ENCODE results near the gene KCNJ10.

KCNJ10 gene

DNA sequence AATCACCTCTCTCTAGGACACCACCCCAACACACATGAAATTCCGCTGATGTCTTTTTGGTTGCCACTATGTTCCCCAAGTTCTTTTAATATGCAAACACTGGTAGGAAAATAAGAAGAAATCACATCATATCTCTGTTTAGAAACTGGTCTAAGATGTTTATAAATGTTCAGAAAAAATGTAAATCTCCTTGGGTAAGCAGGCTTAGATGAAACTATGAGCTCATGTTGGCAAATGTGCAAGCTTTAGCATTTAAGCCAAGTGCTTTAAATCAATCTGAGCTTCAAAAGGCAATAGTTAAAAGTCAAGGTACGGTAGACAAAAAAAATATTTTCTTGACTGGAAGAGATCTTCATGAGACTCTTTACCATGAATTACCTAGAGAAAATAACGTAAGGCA, 90.7 kb downstream of the KCNJ10 start:
- TF ChIP-seq ZSCAN23 (tag by site-specific recombination; IDR thresholded peaks at IDR 0.05) (no peak), GLIS1 (tag by site-specific recombination; IDR thresholded peaks at IDR 0.05) (no peak), ZNF529 (tag by site-specific recombination; IDR thresholded peaks at IDR 0.05; ENCODE audit: insufficient replicate concordance) (no peak), ZNF521 (tag by site-specific recombination; IDR thresholded peaks at IDR 0.05) (no peak), ZNF768 (tag by site-specific recombination; IDR thresholded peaks at IDR 0.05) (no peak), ZNF266 (tag by site-specific recombination; IDR thresholded peaks at IDR 0.05; ENCODE audit: low read depth) (no peak)
- TF ChIP-seq, protein P1, sequence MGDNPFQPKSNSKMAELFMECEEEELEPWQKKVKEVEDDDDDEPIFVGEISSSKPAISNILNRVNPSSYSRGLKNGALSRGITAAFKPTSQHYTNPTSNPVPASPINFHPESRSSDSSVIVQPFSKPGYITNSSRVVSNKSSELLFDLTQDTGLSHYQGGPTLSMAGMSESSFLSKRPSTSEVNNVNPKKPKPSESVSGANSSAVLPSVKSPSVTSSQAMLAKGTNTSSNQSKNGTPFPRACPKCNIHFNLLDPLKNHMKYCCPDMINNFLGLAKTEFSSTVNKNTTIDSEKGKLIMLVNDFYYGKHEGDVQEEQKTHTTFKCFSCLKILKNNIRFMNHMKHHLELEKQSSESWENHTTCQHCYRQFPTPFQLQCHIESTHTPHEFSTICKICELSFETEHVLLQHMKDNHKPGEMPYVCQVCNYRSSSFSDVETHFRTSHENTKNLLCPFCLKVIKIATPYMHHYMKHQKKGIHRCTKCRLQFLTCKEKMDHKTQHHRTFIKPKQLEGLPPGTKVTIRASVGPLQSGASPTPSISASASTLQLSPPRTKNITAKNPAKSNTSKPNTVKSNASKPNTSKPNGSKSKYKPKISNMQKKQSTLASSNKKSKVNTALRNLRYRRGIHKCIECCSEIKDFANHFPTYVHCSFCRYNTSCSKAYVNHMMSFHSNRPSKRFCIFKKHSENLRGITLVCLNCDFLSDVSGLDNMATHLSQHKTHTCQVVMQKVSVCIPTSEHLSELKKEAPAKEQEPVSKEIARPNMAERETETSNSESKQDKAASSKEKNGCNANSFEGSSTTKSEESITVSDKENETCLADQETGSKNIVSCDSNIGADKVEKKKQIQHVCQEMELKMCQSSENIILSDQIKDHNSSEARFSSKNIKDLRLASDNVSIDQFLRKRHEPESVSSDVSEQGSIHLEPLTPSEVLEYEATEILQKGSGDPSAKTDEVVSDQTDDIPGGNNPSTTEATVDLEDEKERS (tag by site-specific recombination; IDR thresholded peaks at IDR 0.05) = no peak
- Histone ChIP-seq H3K4me1 (ENCODE audit: control insufficient read depth, insufficient read depth, low read length) (no peaks in the 10 kb centered on the region), H3K27ac (ENCODE audit: extremely low read depth, low read depth, low read length) (no peak overlapping the region), H3K4me3 (ENCODE audit: low read depth, low read length) (no peak overlapping the region), H3K36me3 (ENCODE audit: control insufficient read depth in 2 of 2, insufficient read depth in 1 of 2, low read length in 2 of 2) (no peaks in the 10 kb centered on the region), H3K9me3 (ENCODE audit: control insufficient read depth, insufficient read depth, low read depth, low read length) (no peaks in the 10 kb centered on the region)
- CTCF ChIA-PET = interaction anchor here (0.7 kb wide), 1 partner anchor 14 kb away, joined by 4 read pairs; no protein-coding TSS in a partner anchor
- POLR2A ChIA-PET = no interaction called here

DNA sequence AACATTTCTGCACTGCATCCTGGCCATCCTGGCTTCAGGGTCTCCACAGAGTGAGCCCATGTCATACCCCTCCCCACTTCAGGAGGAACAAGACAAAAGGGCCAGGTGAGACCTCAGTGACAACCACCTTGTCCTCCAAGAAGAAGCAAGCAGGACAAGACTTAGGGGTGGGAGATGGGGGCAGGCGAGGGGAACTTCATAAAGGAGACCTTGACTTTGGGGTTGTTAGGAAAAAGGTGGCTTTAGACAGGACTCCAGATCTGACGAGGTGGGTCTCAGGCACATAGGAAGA, 91.9 kb downstream of the KCNJ10 start:
- CTCF ChIA-PET = interaction anchor here (0.8 kb wide), 1 partner anchor 28 kb away, joined by 3 read pairs; no protein-coding TSS in a partner anchor
- no peaks in the 10 kb centered on the region for H3K9me3 ChIP-seq (ENCODE audit: control insufficient read depth, insufficient read depth, low read depth, low read length)
- no peaks in the 10 kb centered on the region for H3K36me3 ChIP-seq (ENCODE audit: control insufficient read depth in 2 of 2, insufficient read depth in 1 of 2, low read length in 2 of 2)
- H3K4me3 ChIP-seq (ENCODE audit: low read depth, low read length) = no peak overlapping the region
- H3K27ac ChIP-seq (ENCODE audit: extremely low read depth, low read depth, low read length) = no peak overlapping the region
- TF ChIP-seq ZBTB7A (tag by site-specific recombination; IDR thresholded peaks at IDR 0.05; ENCODE audit: low read depth) = no peak
- TF ChIP-seq, protein P2, sequence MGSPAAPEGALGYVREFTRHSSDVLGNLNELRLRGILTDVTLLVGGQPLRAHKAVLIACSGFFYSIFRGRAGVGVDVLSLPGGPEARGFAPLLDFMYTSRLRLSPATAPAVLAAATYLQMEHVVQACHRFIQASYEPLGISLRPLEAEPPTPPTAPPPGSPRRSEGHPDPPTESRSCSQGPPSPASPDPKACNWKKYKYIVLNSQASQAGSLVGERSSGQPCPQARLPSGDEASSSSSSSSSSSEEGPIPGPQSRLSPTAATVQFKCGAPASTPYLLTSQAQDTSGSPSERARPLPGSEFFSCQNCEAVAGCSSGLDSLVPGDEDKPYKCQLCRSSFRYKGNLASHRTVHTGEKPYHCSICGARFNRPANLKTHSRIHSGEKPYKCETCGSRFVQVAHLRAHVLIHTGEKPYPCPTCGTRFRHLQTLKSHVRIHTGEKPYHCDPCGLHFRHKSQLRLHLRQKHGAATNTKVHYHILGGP (tag by site-specific recombination; IDR thresholded peaks at IDR 0.05) = no peak
- TF ChIP-seq HOXA7 (CRISPR knock-in tag; IDR thresholded peaks at IDR 0.05; ENCODE audit: borderline replicate concordance) = no peak
- TF ChIP-seq ZNF544 (tag by site-specific recombination; IDR thresholded peaks at IDR 0.05) = no peak
- no peaks in the 10 kb centered on the region for H3K4me1 ChIP-seq (ENCODE audit: control insufficient read depth, insufficient read depth, low read length)
- POLR2A ChIA-PET = no interaction called here

DNA sequence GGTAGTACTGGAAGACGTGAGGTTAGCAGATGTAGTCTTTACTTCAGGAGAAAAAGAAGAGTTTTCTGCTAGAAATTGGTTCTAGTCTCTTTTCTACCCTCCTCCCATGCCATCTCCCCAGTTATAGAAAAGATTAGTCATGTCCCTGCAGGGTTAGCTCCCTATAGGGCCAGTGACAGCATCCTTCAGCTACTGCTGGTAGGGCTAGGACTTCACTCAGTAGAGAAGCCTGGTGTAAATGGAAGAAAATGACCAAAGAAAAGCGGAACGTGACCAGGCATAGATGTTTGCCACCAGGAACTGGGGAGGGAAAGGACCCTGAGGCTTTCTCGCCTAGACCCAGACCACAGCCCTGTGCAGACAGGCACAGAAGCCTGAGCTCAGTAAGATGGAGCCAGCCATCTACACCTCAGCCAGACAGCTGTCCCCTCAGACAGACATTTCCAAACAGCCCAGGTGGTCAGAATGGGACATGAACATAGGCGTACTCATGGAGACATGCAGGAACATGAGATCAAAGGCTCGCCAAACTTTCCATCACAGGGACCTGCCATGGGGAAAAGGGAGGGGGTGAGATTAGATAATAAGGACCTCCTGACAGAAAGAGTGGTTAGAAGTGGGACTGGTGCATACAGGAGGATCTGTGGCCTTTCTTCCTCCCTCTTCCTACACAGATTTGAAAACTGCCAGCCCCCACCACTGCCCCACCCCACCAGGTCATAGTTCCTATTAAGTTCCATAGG, 92.4 kb downstream of the KCNJ10 start:
- H3K36me3 ChIP-seq (ENCODE audit: control insufficient read depth in 2 of 2, insufficient read depth in 1 of 2, low read length in 2 of 2) = no peaks in the 10 kb centered on the region
- H3K9me3 ChIP-seq (ENCODE audit: control insufficient read depth, insufficient read depth, low read depth, low read length) = no peaks in the 10 kb centered on the region
- POLR2A ChIA-PET = no interaction called here
- CTCF ChIA-PET = interaction anchor here (0.6 to 1.2 kb wide), 4 partner anchors 21 to 199 kb away, joined by 3 to 5 read pairs (median 4); no protein-coding TSS in a partner anchor
- H3K4me1 ChIP-seq (ENCODE audit: control insufficient read depth, insufficient read depth, low read length) = no peaks in the 10 kb centered on the region
- H3K4me3 ChIP-seq (ENCODE audit: low read depth, low read length) = no peak overlapping the region
- H3K27ac ChIP-seq (ENCODE audit: extremely low read depth, low read depth, low read length) = no peak overlapping the region
- no peak for TF ChIP-seq ZNF777 (tag by site-specific recombination; IDR thresholded peaks at IDR 0.05; ENCODE audit: borderline replicate concordance)
- TF ChIP-seq ZSCAN16 (tag by site-specific recombination; IDR thresholded peaks at IDR 0.05) = no peak
- TF ChIP-seq, protein P3, sequence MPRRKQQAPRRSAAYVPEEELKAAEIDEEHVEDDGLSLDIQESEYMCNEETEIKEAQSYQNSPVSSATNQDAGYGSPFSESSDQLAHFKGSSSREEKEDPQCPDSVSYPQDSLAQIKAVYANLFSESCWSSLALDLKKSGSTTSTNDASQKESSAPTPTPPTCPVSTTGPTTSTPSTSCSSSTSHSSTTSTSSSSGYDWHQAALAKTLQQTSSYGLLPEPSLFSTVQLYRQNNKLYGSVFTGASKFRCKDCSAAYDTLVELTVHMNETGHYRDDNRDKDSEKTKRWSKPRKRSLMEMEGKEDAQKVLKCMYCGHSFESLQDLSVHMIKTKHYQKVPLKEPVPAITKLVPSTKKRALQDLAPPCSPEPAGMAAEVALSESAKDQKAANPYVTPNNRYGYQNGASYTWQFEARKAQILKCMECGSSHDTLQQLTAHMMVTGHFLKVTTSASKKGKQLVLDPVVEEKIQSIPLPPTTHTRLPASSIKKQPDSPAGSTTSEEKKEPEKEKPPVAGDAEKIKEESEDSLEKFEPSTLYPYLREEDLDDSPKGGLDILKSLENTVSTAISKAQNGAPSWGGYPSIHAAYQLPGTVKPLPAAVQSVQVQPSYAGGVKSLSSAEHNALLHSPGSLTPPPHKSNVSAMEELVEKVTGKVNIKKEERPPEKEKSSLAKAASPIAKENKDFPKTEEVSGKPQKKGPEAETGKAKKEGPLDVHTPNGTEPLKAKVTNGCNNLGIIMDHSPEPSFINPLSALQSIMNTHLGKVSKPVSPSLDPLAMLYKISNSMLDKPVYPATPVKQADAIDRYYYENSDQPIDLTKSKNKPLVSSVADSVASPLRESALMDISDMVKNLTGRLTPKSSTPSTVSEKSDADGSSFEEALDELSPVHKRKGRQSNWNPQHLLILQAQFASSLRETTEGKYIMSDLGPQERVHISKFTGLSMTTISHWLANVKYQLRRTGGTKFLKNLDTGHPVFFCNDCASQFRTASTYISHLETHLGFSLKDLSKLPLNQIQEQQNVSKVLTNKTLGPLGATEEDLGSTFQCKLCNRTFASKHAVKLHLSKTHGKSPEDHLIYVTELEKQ (tag by site-specific recombination; IDR thresholded peaks at IDR 0.05; ENCODE audit: borderline replicate concordance) = no peak
- TF ChIP-seq, protein P4, sequence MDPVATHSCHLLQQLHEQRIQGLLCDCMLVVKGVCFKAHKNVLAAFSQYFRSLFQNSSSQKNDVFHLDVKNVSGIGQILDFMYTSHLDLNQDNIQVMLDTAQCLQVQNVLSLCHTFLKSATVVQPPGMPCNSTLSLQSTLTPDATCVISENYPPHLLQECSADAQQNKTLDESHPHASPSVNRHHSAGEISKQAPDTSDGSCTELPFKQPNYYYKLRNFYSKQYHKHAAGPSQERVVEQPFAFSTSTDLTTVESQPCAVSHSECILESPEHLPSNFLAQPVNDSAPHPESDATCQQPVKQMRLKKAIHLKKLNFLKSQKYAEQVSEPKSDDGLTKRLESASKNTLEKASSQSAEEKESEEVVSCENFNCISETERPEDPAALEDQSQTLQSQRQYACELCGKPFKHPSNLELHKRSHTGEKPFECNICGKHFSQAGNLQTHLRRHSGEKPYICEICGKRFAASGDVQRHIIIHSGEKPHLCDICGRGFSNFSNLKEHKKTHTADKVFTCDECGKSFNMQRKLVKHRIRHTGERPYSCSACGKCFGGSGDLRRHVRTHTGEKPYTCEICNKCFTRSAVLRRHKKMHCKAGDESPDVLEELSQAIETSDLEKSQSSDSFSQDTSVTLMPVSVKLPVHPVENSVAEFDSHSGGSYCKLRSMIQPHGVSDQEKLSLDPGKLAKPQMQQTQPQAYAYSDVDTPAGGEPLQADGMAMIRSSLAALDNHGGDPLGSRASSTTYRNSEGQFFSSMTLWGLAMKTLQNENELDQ (tag by site-specific recombination; IDR thresholded peaks at IDR 0.05; ENCODE audit: low read depth) = no peak
- TF ChIP-seq ZNF311 (tag by site-specific recombination; IDR thresholded peaks at IDR 0.05; ENCODE audit: borderline replicate concordance) = no peak
- TF ChIP-seq ZNF48 (tag by site-specific recombination; IDR thresholded peaks at IDR 0.05) = no peak
- TF ChIP-seq SP3 (tag by site-specific recombination; IDR thresholded peaks at IDR 0.05) = no peak
- TF ChIP-seq ZNF558 (tag by site-specific recombination; IDR thresholded peaks at IDR 0.05) = no peak
- no peak for TF ChIP-seq ZNF530 (tag by site-specific recombination; IDR thresholded peaks at IDR 0.05; ENCODE audit: low read depth)
